HFF-Myc (cell line): ENCODE results near the gene POLDIP3.

Source experiments
- DNase-seq: peaks from one replicate; pipeline ENCODE4 v3.0.0-alpha.2; 2011; ENCODE audit warnings: low read depth; ENCODE audit errors: extremely low read depth
- H3K4me3 ChIP-seq: replicated peaks from 2 replicates; pipeline ENCODE4 v1.5.1; 2011; ENCODE audit warnings: low read depth, mild to moderate bottlenecking, control low read depth, low read length
- TF ChIP-seq, protein P1 (sequence below): IDR thresholded peaks from 2 replicates; pipeline ENCODE4 v1.5.1; 2012; ENCODE audit warnings: mild to moderate bottlenecking, low read depth, low read length, control low read depth; ENCODE audit errors: missing control alignments

The POLDIP3 gene

DNA sequence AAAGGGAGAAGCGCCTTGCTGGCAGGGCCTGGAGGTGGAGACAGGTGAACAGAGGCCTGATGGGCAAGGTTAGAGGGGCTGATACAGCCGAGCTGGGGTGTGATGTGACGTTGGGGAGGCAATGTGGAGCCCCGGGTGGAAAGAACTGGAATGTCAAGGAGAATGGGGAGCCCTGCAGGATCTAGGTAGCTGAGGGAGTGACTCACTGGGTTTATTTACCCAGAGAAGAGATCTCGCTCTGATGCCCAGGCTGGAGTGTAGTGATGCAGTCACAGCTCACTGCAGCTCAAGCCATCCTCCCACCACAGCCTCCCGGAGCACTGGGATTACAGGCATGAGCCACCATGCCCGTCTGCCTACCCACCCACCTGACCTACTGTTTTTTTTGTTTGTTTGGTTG is 36.5 kb upstream of the POLDIP3 start:
- DNase-seq: no peak
- H3K4me3 ChIP-seq: no peak overlapping the region
- TF ChIP-seq, protein P1, sequence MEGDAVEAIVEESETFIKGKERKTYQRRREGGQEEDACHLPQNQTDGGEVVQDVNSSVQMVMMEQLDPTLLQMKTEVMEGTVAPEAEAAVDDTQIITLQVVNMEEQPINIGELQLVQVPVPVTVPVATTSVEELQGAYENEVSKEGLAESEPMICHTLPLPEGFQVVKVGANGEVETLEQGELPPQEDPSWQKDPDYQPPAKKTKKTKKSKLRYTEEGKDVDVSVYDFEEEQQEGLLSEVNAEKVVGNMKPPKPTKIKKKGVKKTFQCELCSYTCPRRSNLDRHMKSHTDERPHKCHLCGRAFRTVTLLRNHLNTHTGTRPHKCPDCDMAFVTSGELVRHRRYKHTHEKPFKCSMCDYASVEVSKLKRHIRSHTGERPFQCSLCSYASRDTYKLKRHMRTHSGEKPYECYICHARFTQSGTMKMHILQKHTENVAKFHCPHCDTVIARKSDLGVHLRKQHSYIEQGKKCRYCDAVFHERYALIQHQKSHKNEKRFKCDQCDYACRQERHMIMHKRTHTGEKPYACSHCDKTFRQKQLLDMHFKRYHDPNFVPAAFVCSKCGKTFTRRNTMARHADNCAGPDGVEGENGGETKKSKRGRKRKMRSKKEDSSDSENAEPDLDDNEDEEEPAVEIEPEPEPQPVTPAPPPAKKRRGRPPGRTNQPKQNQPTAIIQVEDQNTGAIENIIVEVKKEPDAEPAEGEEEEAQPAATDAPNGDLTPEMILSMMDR: no peak

GRCh38 chr22:42649246-42650099 is 34.8 kb upstream of the POLDIP3 start, which contains the start of gene CYB5R3:
Gene CYB5R3, minus strand, starts transcription at chr22:42649392. Its CDS starts 77 bp downstream, at chr22:42649315.
- TF ChIP-seq, protein P1: no peak
- H3K4me3 ChIP-seq: peak within 1 kb of the TSS; percentile 82
- no peak for DNase-seq

DNA sequence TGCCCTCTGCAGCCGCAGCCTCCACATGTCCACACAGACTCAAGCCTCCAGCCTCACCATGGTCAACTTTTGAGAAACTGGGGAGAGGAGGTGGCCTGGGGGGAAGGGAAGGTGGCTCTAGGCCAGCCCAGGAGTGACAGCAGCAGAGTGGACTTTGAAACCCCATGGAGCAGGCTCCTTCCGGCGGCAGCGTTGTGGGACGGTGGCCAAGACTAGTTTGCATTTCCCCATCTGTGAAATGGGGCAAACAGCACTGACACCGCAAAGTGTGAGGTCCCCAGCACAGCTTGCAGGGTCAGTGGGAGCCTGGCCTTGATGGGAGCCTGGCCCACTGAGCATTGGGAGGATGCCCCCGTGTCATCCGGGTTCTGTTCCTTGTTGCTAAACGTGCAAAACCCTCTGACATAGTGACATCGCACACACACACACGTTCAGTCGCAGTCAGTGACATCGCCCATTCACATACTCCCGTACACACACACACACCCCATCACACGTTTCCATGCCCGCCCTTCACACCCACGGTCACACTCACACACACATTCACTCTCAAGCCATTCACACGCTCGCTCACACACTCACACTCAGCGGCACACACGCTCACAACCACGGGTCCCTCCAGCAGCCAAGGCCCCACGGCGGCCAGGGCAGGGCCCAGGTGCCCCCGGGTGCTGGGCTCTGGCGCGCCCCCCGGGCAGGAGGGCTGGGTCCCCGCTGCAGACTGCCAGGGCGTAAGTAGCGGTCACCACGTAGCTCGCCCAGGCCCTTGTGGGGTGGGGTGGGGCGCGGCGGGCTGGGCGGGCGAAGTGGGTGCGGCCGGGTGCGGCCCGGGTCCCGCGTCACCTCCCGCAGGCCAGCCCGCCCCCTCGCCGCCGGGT is 33.9 kb upstream of the POLDIP3 start:
- TF ChIP-seq, protein P1: no peak
- no peak for DNase-seq

DNA sequence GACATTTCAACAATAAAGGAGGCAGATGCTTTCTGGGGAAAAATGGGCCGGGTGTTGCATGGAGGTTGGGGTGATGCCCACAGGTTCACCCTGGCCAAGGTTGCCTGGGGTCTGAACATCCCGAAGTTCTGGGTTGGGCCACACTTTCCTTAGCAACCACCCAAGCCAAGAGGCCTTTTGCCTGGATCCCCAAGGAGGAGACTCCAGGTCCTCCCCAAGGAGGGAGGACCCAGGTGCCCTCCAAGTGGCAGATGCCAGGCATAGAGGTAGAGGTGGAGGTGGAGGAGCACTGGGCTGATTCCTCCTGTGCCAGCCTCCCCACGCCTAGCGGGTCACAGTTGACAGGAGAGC is 33.3 kb upstream of the POLDIP3 start:
- peak overlapping the region; percentile 82 for H3K4me3 ChIP-seq
- DNase-seq: no peak

More for the DNA sequence above, 33.9 kb upstream of the POLDIP3 start:
- peak overlapping the region; percentile 82 for H3K4me3 ChIP-seq

GRCh38 chr22:42646569-42647525 is 32.2 kb upstream of the POLDIP3 start:
- TF ChIP-seq, protein P1: no peak
- no peak for DNase-seq
- 0 out of 2 replicates have a peak overlapping the region, but pooled peaks have one; percentile 3 for H3K4me3 ChIP-seq

More for the DNA sequence above, 33.3 kb upstream of the POLDIP3 start:
- TF ChIP-seq, protein P1: no peak
